NOMO-1 (cell line): ENCODE results near the gene PIAS4.

Source experiments
- DNase-seq, 2 experiments: peaks; one replicate each; lab custom pipeline; 2025; ENCODE audit not compliant: unreplicated experiment in 2 of 2; lab: John Stamatoyannopoulos, UW

The PIAS4 gene

DNA sequence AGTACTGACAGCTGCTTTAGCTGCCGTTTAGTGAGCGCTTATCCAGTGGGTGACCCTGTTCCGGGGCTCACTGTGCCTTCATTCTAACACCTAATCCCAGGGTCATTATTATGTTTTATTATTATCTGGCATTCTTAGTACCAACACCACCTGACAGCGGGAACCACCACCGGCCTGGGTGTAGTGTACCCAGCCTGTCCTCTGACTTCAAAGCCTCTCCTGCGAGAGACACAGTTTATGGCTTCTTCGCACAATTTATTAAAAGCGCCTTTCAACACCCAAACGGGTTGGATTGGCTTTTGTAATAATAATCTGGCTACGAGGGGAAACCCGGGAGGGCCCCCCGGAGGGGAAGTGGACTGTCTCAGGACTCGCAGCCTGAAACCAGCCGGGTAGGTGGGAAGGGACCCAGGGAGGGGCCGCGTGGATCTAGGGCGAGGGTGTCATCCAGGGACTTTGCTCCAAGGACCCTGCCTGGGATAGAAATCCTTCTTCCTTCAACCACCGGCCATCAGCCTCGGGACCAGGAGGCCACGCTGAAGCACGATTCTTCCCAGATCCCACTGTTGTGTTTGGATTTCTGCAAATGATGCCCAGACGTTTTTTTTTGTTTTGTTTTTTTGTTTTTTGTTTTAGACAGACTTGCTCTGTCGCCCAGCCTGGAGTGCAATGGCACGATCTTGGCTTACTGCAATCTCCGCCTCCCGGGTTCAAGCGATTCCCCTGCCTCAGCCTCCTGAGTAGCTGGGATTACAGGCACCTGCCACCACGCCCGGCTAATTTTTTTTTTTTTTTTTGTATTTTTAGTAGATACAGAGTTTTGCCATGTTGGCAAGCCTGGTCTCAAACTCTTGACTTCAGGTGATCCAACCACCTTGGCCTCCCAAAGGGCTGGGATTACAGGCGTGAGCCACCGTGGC is 60.8 kb downstream of the PIAS4 start:
- peak; percentile 29 to 35 for DNase-seq

DNA sequence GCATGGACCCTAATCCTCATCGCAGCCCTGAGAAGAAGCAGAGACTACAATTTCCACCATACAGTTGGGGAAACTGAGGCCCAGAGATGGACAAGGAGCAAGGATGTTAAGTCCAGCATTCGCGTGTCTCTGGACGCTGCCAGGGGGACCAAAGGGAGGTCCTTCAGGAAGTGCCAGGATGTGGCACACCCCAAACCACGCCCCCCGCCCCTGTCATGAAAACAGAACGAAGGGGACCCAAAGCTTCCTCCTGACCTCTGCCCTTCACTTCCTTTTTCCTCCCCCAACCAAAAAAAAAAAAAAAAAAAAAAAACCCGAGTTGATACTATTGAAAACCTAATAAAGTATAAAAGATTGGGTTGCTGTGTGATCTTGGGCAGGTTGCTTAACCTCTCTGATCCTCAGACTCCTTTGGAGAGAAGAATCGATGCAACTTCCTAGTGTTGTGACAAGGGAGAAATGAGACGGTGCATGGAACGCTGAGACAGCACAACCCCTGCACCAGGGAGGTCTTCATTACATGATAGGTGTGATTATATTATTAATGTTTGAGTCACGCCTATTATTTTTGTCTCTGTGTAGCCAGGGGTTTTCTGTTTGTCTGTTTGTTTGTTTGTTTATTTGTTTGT is 61.9 kb downstream of the PIAS4 start:
- peak in 1 of 2 experiments; percentile 29 for DNase-seq

DNA sequence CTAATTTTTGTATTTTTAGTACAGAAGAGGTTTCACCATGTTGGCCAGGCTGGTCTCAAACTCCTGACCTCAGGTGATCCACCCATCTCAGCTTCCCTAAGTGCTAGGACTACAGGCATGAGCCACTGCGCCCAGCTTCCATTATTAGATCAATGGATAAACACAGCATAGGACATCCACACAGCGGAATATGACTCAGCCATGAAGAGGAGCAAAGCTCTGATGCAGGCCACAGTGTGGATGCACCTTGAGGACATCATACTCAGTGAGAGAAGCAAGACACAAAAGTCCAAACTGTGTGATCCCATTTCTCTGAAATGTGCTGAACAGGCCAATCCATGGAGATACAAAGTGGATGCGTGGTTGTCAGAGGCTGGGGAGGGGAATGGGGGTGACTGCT is 64.1 kb downstream of the PIAS4 start:
- no peak for DNase-seq

DNA sequence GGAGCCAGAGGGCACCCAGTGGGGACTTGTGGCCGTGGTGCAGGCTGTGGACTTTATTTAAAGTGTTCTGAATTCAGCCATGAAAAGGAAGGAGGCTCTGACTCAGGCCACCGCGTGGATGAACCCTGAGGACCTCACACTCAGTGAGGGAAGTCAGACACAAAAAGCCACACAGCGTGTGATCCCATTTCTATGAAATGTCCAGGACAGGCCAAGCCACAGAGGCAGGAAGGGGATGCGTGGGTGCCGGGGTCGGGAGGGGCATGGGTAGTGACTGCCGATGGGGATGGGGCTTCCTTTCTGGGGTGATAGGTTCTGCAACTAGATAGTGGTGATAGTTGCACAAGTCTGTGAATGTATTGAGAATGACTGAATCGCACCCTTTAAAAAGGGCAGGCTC is 67.8 kb downstream of the PIAS4 start:
- no peak for DNase-seq

DNA sequence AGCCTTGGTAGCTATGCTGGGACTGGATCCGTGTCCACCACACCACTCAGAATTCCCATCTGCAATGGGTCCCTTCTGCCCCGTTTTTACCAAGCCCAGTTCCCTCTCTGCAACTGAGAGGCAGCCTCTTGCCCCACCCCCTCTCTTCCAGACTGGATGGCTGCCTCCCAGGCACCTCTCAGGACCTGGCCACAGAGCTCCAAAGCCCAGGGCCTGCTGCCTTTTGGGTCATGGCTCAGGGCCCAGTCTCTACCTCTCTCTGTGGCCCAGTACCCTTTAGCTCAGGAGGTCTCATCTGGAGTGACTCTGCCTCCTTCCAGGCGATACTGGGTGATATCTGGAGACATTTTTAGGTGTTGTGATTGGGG is 69.5 kb downstream of the PIAS4 start:
- DNase-seq, result no peak

DNA sequence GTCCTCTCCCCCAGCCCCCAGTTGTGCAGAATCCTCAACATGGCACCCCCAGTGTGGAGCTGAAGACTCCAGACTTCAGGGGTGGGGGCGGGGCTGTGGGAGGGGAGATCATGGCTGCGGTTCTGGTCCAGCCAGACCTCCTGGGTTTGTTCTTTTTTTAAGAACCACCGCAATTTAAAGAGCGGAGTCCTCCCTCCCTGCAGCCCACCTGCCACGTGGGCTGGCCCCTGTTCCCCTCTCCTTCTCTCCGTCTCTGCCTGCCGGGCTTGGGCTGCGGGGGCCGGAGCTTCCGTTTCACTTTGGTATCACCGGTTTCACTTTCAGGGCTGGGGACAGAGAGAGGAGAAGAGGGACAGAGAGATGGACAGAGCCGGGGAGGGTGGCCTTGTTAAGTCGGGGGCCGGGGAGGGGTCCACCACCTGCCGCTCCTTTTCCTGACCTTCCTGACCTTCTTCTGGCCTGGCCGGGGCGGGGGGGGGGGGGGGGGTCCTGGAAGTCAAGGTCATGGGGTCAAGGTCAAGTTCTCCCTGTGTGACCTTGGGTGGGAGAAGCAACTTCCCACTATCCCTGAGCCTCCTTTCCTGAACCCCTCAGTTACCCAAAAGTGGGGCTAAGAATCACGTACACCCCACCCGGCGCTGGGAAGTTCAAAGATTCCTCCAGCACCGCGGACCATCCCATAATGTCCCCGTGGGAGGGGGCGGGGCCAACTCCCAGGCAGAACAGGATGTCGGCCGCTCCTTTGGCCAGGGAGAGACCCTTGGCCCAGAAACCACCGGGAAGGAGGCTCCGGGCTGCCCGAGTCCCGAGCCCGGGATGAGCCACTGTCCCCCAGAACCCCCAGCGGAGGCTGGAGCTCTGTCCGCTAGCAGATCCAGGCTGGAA is 70.5 kb downstream of the PIAS4 start:
- DNase-seq, result peak; percentile 45 to 57

DNA sequence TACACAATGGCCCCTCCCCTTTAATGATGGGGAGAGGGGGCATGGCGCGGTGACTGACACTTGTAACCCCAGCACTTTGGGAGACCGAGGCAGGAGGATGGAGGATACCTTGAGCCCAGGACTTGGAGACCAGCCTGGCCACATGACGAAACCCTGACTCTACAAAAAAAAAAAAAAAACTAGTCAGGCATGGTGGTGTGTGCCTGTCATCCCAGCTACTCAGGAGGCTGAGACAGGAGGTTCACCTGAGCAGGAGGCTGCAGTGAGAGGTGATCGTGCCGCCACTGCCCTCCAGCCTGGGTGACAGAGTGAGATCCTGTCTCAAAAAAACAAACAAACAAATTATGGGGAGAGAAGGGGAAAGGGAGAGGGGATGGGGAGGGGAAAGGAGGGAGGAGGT is 72.9 kb downstream of the PIAS4 start:
- no peak for DNase-seq

DNA sequence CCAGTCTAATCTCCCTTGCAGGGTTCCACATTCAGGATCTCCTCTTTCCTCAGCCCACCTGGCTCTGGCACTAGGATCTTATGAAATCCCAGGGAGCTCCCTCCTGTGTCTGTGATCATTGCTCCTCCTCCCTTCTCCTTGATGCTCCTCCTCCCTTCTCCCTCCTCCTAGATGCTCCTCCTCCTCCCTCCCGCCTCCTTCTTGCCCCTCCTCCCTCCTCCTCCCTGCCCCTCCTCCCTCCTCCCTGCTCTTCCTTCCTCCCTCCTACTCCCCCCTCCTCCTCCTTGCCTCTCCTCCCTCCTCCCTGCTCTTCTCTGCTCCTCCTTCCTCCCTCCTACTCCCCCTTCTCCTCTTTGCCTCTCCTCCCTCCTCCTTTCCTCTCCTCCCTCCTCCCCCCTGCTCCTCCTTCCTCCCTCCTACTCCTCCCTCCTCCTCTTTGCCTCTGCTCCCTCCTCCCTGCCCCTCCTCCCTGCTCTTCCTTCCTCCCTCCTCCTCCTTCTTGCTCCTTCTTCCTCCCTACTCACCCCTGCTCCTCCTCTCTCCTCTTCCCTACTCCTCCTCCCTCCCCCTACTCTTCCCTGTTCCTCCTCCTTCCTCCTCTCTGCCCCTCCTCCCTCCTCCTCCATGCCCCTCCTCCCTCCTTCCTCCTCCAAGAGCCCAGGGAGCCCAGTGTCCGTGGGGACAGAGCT is 74.0 kb downstream of the PIAS4 start:
- no peak for DNase-seq

DNA sequence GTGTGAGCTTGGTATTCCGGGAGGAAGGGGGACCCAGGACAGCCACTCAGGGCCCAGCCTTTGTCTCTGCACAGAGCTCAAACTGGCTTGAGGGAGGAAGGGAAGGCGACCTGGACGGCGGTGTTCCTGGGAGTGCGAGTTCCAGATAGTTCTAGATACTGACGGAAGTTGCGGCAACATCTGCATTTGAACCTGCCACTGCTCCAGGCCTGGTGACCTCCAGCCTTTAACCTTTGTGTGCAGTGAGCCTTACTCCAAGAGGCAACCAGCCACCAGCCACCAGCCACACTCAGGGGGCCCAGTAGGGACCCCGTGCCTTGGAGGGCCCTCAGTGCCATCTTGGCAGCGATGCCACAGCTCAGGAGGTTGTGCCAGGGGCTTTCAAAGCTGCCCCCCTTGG is 74.6 kb downstream of the PIAS4 start:
- no peak for DNase-seq

DNA sequence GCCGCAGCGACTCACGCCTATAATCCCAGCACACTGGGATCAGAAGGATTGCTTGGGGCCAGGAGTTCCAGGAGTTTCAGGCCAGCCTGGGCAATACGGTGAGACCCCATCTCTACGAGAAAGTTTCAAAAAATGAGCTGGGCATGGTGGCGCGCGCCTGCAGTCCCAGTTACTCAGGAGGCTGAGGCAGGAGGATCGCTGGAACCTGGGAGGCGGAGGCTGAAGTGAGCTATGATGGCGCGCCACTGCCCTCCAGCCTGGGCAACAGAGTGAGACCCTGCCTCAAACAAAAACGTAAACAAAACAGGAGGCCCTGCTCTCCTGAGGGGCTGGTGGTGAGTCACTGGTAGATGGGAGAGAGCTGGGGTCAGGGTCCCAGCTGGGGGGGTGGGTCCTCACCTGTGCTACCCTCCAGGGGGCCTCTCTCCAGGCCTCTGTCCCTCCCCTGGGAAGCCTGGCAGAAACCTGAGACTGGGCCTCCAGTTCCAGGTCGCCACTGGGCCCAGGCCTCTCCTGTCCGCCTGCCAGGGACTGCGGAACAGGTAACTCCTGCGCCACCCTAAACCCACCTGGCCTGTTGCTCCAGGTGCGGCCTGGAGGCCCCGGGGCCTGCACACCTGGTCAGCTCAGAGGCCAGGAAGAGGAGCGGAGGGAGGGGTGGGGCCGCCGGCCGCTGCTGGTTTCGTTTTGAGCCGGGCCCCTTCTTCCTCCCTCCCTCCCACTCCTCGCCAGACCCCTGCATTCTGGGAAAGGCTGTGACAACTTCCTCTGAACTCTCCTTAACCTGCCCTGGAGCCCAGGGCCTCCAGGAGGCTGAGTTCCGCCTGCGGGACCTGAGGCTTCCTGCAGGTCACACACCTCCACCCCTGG is 76.4 kb downstream of the PIAS4 start:
- DNase-seq, result peak in 1 of 2 experiments; percentile 23

DNA sequence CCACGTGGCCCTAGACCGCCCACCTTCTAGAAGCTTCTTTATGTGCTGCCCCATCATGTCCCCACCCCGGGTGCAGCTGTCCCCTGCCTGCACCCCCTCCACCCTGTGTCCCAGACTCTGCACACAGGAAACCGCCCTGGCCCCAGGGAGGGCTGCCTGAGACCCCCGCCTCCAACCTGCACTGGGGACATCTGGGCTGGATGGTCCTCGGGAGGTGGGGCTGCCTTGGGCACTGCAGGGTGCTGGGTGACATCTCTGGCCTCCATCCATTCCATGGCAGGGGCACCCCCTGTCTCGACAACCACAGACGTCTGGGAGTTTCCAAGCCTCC is 77.0 kb downstream of the PIAS4 start:
- no peak for DNase-seq

DNA sequence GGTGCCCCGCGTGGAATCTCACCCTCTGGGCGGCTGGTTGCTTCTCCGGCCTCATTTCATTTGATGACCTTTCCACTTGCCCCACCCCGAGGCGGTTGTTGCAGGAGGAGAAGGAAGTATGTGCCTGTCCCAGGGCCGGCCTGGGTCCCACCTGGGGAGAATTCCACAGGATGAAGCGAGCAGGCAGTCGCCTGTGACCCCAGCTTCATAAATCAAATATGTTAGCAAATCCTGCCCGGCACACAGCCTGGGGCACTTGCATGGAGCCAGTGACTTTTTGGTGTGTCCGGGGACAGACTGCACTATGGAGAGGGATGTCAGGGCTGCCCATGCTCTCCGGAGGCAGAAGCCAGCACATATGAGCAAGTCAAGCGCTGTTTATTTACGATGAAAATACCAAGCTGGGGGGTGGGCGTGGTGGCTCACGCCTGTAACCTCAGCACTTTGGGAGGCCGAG is 78.9 kb downstream of the PIAS4 start:
- no peak for DNase-seq

DNA sequence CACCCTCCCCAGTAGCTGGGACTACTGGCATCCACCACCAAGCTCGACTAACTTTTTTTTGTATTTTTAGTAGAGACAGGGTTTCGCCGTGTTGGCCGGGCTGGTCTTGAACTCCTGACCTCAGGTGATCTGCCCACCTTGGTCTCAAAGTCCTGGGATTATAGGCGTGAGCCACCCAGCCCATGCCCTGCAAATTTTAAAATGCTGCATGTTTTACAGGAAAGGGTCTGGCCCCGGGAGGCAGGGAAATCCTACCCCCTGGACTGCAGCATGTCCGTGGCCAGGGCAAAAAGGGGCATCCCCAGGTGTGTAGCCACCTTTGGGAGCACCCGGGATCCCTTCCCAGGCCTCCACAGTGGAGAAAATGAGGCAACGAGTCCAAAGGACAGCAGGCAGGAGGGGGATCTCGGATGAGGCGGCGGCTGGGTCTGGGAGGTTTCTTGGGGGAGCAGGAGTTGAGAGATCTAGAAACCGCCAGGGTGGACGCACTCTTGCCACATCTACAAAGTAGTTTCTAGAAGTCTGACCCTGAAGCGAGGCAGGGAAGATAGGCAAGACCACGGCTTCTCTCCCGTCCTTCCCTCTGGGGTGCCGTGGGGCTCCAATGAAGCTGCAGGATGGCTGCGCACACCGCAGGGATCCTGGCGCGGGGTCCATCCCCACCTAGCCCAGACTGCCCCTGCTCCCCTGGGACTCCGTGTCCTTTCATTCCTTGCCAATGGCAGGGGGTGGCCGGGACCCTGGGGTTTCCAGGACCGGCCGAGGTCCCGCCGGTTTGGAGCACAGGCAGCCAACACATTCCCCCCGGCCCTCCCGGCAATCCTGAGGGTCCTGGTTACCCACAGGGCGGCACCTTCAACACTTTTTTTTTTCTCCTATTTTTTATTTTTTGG is 80.5 kb downstream of the PIAS4 start:
- DNase-seq, result no peak

DNA sequence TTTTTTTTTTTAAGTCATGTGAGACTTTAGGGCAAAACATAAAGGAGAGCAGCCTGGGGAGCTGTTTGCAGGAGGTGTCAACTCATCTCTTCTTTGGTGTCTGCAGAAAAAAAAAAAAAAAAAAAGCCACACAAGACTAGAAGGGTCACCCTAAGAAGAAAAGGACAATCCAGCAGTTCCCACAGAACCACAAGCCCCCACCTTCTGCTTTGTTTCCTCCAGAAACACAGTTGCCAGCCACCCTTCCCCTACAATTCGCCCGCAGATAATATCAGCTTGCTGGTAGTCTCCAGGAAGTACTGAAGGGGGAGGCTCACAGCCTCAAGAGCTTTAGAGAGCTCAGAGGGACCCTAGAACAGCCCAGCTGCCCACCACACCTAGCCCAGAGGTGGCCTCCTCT is 81.4 kb downstream of the PIAS4 start:
- no peak for DNase-seq
